ENCODE results near the gene BFSP1.
A peak's percentile ranks its signal among the peaks of the same experiment; 100 is the strongest.

Gene BFSP1

DNA sequence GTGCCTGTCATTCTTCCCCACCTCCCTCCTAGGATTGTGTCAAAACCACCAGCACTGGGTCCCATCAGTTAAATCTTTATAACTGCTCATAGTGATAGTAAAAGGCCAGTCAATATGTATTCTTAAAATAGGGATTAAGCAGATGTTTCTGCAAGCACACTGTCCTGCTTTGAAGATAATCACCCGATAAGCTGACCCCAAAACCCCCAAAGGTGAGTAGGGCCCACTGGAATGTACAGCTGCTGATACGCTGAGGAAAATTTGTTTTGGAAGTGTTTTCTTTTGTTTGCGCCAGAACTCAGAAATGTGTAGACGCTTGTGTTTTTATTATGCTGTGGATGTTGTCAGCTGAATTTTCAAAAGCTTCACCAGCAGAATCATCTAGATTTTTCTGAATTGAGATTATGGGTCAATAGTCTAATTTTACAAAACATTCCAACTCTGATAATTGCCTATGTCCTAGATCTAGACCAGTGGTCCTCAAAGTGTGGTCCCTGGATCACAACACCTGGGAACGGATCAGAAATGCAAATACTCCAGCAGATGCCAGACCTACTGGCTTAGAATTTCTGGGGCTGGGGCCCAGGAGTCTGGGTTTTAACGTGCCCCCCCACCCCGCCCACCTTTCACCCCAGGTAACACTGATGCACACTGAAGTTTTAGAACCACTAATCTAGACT, 11.4 kb downstream of the BFSP1 start:
- DNase-seq = no peak

DNA sequence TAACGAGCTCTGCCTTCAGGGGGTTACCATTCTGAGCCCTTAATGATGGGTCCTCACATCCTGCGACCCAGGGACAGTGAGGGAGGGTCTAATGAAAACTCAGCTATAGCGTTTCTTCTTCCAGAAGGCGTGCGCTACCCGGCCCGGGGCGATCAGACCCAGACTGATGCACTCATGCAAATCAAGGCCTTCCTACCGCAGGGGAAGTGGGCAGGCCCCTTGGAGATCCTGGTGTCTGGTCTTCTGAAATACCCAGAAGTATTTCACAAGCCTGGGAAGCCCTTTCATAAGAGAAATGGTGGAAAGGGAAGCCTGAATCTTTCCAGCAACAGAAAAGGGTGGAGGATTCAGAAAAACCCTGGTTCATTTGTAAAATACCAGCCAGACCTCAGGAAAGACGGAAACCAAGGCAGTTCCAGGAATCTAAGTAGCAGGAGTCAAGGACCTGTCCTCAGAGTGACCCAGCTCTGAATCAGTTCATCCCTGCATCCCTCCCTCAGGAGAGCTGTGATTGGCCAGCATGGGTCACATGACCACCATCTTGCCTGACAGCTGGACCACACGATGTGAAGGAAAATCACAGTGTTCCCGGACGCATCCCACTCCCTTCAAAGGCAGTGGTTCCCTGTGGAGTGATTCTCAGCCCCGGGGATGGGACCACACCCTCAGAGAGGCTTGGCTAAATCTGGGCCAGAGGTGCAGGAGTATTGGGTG, 12.7 kb downstream of the BFSP1 start:
- no peak for DNase-seq

DNA sequence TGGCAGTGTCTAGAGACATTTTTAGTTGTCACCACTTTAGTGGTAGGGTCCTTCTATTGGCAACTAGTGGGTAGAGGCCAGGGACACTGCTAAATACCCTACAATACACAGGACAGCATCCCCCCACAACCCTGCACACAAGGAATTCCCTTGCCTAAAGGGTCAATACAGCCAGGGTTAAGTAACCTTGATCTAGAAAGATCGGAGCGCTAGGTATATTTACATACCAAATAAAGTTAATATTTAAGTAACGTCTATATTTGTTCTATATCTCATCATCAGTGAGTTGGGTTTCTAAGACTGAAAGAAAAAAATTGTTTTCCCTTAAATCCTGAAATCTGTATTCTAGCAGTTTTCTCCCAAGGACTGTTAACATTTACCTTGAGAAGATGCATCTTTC, 16.1 kb downstream of the BFSP1 start:
- DNase-seq = no peak

DNA sequence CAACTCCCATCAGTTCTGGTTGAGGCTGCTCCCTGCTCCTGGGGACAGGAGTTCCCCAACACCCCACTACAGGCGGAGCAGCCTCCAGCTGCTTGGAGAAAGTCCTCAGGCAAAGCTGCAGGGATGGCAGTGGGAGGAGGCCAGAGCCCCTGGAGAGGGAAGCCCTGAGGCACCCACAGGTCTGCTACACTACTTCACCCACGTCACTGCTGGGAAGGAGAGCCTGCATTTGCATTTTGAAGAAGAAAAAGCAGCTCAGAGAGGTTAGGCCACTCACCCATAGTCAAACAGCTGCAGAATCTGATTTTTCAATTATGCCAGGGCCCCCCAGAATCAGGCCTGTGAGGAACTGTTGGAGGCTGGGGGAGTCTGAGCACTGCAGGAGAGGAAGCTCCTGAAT, 17.2 kb downstream of the BFSP1 start:
- no peak for DNase-seq

GRCh38 chr20:17511401-17511800, 19.8 kb downstream of the BFSP1 start:
- no peak for DNase-seq

DNA sequence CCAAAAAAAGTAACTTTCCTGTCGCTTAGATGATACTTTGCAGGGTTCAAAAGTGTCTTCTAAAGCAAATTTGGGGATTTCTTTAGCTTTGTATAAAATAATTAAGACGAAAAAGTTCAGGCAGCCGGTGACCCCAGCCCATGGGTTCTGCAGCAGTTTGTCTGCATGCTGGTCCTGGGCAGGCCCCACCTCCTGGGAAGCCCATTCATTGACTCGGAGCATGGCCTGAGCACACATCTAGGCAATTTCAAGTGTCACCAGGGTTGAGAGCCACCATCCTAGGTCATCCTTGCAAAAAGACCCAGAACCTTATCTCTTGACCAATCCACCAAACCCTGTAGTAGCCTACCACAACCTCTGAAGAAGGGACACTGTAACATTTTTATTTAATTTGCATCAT, 20.6 kb downstream of the BFSP1 start:
- DNase-seq = no peak

- no peak for DNase-seq
Observed at GRCh38 chr20:17508756-17509155, 22.4 kb downstream of the BFSP1 start.

- DNase-seq = no peak
Observed at GRCh38 chr20:17507531-17507930, 23.6 kb downstream of the BFSP1 start.

- no peak for DNase-seq
Observed at GRCh38 chr20:17507032-17507431, 24.1 kb downstream of the BFSP1 start.

DNA sequence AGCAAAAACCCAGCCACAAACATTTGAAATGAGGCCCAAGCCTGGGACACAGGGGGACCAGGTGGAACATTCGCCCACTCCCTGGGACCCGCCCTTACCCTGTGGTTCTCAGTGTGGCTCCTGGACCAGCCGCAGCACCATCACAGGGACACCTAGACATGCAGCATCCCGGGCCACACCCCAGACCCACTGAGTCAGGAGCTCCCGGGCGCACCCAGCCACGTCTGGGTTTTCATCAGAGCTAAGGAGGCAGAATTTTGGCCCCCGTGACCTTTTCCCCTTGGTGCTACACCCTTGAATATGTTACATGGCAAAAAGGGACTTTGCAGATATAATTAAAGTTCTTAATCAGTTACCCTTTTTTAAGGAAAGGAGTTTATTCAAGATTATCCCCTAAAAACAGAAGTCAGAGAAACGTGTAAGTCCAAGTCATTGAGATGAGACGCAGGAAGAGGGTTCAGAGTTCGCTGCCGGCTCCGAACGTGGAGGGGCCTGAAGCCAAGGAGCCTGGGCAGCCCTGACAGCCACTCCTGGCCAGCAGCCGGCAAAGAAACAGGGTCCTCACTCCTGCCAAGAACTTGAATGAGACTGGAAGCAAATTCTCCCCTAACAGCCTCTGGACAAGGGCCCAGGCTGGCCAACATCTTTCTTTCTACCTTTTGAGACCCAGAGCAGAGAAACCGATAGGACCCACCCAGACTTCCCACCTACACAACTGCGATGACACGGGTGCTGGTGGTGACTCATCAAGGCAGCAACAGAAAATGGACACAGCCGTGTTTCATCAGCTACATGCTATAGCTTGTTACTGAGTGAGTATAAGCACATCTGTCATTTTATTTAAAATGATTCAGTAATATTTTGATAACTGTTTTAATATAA, 25.3 kb downstream of the BFSP1 start:
- DNase-seq = no peak

DNA sequence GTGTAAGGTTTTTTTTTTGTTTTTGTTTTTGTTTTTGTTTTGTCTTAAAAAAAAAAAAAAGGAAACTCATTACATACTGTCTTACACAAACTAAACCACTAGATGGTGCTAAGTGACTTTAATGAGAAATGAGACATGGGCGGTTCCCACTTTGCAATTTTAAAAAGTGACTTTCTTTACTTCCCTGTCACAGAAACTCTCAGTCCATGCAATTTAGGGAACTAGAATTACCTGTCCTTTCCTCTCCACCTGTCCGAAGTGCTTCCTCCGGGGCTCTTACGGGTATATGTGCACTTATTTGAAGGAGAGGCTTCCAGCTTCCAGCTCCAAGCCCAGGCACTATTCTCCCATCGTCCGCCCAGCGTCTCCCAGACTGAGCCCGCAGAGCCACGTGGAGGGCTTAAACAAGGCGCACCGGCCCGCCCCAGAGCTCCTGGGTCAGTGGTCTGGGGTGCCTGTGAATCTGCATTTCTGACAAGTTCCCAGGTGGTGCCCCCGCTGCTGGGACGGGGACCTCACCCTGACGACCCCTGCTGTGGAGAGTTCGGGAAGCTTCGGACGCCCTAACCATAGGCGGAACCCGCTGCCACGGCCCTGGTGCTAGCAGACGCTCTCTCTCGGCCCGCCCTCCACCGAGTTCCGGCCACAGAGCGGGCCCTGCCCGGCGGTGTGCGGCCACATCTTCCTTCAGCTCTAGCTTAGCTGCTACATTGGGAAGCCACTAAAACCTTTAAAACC, 26.1 kb downstream of the BFSP1 start:
- peak; percentile 31 to 58 for DNase-seq

- DNase-seq = no peak
Observed at GRCh38 chr20:17504066-17504897, 26.9 kb downstream of the BFSP1 start.

DNA sequence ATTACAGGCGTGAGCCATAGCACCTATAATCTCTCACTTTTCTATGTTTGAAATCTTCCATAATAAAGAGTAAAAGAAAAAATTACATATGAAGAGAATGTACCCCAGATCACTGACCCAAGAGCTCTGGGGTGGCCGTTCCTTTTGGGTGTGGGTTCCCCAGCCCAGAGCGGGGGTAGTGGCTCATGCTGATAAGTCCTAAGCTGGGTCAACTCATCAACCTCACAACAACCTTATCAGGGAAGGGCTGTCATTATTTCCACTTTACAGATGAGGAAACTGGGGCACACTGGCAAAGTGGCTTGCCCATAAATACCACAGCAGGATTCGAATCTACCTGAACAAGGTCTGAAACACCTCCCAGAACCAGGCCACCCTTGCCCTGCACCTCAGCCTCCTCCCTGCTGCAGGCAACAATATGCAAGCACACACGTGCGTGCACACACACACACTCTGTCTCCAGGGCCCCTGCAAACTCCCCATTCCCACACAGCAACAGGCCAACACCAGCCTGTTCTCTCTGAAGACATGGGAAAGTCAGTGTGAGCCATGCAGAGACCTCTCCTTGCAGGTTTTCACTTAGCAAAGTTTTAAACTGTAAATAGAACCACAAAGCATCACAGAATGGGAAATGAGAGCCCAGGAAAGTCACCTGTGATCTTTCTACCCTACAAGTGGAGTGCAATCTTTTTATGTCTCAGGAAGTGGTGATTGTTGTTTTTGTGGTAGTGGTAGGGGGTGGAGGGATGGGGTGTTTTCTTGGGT, 27.7 kb downstream of the BFSP1 start:
- DNase-seq = no peak

GRCh38 chr20:17502105-17502504, 29.1 kb downstream of the BFSP1 start:
- no peak for DNase-seq

DNA sequence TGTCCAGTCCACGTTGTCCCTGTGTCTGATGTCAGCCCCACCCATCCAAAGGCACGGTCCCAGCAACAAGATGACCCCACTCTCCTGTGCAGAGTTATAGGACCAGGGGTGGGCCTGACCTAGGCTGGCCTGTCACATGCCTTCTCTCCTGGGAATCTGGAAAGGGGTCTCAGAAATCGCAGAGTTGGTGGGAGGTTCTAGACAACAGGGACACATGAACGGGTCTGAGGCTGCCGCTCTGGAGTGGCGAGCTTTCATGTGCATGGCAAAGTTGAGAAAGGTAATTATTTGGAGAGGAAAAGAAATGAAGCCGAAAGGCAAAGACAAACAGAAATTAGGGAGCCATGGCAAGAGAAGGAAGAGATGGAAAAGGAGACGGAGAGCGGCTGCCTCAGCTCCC, 29.5 kb downstream of the BFSP1 start:
- DNase-seq = no peak

GRCh38 chr20:17500826-17501225, 30.4 kb downstream of the BFSP1 start:
- DNase-seq = no peak

DNA sequence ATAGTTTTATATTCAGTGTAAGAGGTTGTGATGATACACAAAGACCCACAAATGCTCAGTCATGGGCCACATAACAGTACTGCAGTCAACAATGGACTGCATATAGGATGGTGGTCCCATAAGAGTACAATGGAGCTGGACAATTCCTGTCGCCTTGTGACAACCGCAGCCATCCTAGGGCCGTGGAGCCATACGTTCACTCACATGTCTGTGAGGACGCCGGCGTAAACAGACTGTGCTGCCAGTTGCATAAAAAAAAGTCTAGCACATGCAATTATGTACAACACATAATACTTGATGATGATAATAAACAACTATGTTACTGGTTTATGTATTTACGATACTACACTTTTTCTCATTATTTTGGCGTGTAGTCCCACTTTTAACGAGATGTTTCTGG, 30.9 kb downstream of the BFSP1 start:
- DNase-seq = no peak

GRCh38 chr20:17499041-17499440, 32.1 kb downstream of the BFSP1 start:
- DNase-seq = no peak

DNA sequence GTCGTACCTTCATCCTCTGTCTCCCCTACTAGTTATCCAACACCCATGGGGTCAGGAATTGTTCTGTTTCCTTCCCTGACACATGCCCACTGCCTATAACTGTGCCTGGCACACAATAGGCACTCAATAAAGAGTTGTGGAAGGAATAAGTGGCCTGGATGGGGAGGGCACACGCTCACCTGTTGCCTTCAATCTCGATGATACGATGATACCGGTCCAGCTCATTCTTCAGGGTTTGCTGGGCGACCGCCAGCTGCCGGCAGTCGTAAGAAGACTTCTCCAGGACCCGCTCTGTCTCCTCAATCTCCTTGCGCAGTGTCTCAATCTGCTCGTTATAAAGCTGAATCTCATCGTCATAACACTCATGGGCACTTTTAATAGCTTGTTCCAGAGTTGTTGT, 32.5 kb downstream of the BFSP1 start:
- DNase-seq = no peak

GRCh38 chr20:17497821-17498580, 33.2 kb downstream of the BFSP1 start:
- DNase-seq = no peak

GRCh38 chr20:17495826-17496225, 35.4 kb downstream of the BFSP1 start:
- DNase-seq = no peak
